Esophagus muscularis mucosa (tissue), 4 donors: ENCODE measurements around the gene ZFX.

ENCODE experiments used
- EP300 ChIP-seq: sonication (generic); formaldehyde crosslinking; IDR thresholded peaks from one replicate; pipeline ENCODE4 v1.6.1; 2017; ENCODE audit warnings: antibody characterized with exemption
- POLR2A ChIP-seq: fragments of 450-650 bp; IDR thresholded peaks from one replicate; pipeline ENCODE4 v1.6.1; 2017; ENCODE audit warnings: antibody characterized with exemption, moderate library complexity, mild to moderate bottlenecking, low read depth
- POLR2AphosphoS5 ChIP-seq, 2 donors: sonication (generic); formaldehyde crosslinking; IDR thresholded peaks; one replicate each; pipeline ENCODE4 v1.6.1; 2017; ENCODE audit warnings: antibody characterized with exemption in 2 of 2
- TF ChIP-seq, protein P1 (sequence below), 3 experiments: fragments of 200-600 bp in 2 of 3; fragments of 450-650 bp in 1 of 3; sonication (generic) in 2 of 3; IDR thresholded peaks; one replicate each; pipeline ENCODE4 v1.5.1; 2017 to 2019; ENCODE audit warnings: antibody characterized with exemption in 3 of 3, mild to moderate bottlenecking in 2 of 3, moderate library complexity in 1 of 3

- TF ChIP-seq, protein P1, sequence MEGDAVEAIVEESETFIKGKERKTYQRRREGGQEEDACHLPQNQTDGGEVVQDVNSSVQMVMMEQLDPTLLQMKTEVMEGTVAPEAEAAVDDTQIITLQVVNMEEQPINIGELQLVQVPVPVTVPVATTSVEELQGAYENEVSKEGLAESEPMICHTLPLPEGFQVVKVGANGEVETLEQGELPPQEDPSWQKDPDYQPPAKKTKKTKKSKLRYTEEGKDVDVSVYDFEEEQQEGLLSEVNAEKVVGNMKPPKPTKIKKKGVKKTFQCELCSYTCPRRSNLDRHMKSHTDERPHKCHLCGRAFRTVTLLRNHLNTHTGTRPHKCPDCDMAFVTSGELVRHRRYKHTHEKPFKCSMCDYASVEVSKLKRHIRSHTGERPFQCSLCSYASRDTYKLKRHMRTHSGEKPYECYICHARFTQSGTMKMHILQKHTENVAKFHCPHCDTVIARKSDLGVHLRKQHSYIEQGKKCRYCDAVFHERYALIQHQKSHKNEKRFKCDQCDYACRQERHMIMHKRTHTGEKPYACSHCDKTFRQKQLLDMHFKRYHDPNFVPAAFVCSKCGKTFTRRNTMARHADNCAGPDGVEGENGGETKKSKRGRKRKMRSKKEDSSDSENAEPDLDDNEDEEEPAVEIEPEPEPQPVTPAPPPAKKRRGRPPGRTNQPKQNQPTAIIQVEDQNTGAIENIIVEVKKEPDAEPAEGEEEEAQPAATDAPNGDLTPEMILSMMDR (IDR thresholded peaks at IDR 0.05) = no peak
- TF ChIP-seq EP300 = no peak
- TF ChIP-seq POLR2AphosphoS5 (IDR thresholded peaks at IDR 0.05) = no peak
- no peak for TF ChIP-seq POLR2A
Measured at GRCh38 chrX:24145303-24146186, 4.0 kb upstream of the ZFX start.
